ENCODE results near the gene ADIPOQ. TPM values are rescaled to one million over a fixed set of nuclear protein-coding genes. Genes with fewer than 3 reads are reported as not detected.
A peak's percentile ranks its signal among the peaks of the same experiment; 100 is the strongest.

Gene ADIPOQ
- total RNA-seq, 1 experiment from 2014 or later = not detected

GRCh38 chr3:186806089-186807055 lies 36.1 kb upstream of the ADIPOQ start, which contains the start of gene RFC4:
TSS of gene RFC4 (minus strand) at chr3:186806482. CDS start at chr3:186804713, 1,769 bp downstream.
- no peak within 1 kb of the TSS for H4K8ac ChIP-seq (replicated peaks; ENCODE audit: insufficient read length, low read depth, low read length)
- H4K20me1 ChIP-seq (ENCODE audit: control insufficient read depth, insufficient read depth, insufficient read length) = no peaks in the 10 kb centered on the region
- Mint-ChIP-seq H3K27me3 (ENCODE audit: low read depth) (no peaks in the 10 kb centered on the region), H3K4me1 (peaks cover 14 to 18% of the 10 kb centered on the region in 2 experiments), H3K9me3 (no peaks in the 10 kb centered on the region), H3K27ac (peak within 1 kb of the TSS; percentile 94 to 98 (median 95)), H3K4me3 (peak within 1 kb of the TSS; percentile 90), H3K36me3 (ENCODE audit: insufficient read depth in 1 of 3, low read depth in 3 of 3) (peaks cover 18 to 35% (median 34%) of the 10 kb centered on the region in 3 experiments)
- no peak within 1 kb of the TSS for H3K56ac ChIP-seq (ENCODE audit: insufficient read length, low read depth, low read length)
- no peak within 1 kb of the TSS for H2AK5ac ChIP-seq (ENCODE audit: insufficient read length, low read length)
- peak; percentile 82 for DNase-seq
- H4K91ac ChIP-seq (ENCODE audit: insufficient read length, low read depth, low read length) = no peak within 1 kb of the TSS
- no peak within 1 kb of the TSS; the same call in 1 of the 2 replicates for H3K4ac ChIP-seq (ENCODE audit: low read depth, low read length)
- peak within 1 kb of the TSS; percentile 51 for H3K4me2 ChIP-seq (ENCODE audit: insufficient read depth, insufficient read length, low read length)
- peak within 1 kb of the TSS; percentile 92 for H3K9ac ChIP-seq (ENCODE audit: extremely low read depth, insufficient read length, low read length)
- no peaks in the 10 kb centered on the region for H3K4me1 ChIP-seq (ENCODE audit: insufficient read depth, low read length)
- no peak within 1 kb of the TSS for H4K5ac ChIP-seq (ENCODE audit: insufficient read length, low read depth, low read length)
- H3K23ac ChIP-seq (ENCODE audit: insufficient read length, low read depth, low read length) = no peak within 1 kb of the TSS
- WGBS (ENCODE audit: extremely low coverage, insufficient read length, low lambda C conversion rate) = no CpG with 5 or more reads among the region's 70 CpGs
- H3K27ac ChIP-seq (ENCODE audit: insufficient read length, low read depth, low read length) = peak within 1 kb of the TSS; percentile 48
- peaks cover 6% of the 10 kb centered on the region for H3K79me1 ChIP-seq (ENCODE audit: insufficient read depth, low read depth, low read length, poor library complexity, severe bottlenecking)
- no peak within 1 kb of the TSS for H2BK20ac ChIP-seq (ENCODE audit: low read depth, low read length, poor library complexity, severe bottlenecking)
- H3T11ph ChIP-seq (ENCODE audit: low read length) = no peak within 1 kb of the TSS
- peak within 1 kb of the TSS; percentile 91 for H3K14ac ChIP-seq (ENCODE audit: insufficient read depth, low read length)
- no peak within 1 kb of the TSS for H2BK12ac ChIP-seq (ENCODE audit: insufficient read length, low read depth, low read length)
- peak within 1 kb of the TSS; percentile 93 for H3K18ac ChIP-seq (ENCODE audit: insufficient read length, low read depth, low read length)
- peak within 1 kb of the TSS; percentile 16 for H2BK5ac ChIP-seq (ENCODE audit: insufficient read length, low read length)
- H2AFZ ChIP-seq (ENCODE audit: low read length) = no peak within 1 kb of the TSS
- H3K9me3 ChIP-seq (ENCODE audit: control insufficient read depth, low read depth, low read length) = no peaks in the 10 kb centered on the region
- no peaks in the 10 kb centered on the region for H3K27me3 ChIP-seq (ENCODE audit: insufficient read depth, low read length)
- H3K79me2 ChIP-seq (ENCODE audit: insufficient read depth, low read length) = peaks cover 5% of the 10 kb centered on the region; the same call in 1 of the 2 replicates
- peak within 1 kb of the TSS; percentile 17 for H2BK120ac ChIP-seq (ENCODE audit: low read depth, low read length, poor library complexity, severe bottlenecking)
- H3K23me2 ChIP-seq (ENCODE audit: insufficient read length, low read depth, low read length, poor library complexity, severe bottlenecking) = peaks cover 12% of the 10 kb centered on the region
- no peak for TF ChIP-seq CTCF (conservative IDR thresholded peaks at IDR 0.05)
- no peak within 1 kb of the TSS for H2BK15ac ChIP-seq (ENCODE audit: low read depth, low read length)

Measured in H9 (cell line).